ENCODE data around the gene SVOP. TPM values are rescaled to one million over a fixed set of nuclear protein-coding genes. Genes with fewer than 3 reads are reported as not detected.

The SVOP gene
- total RNA-seq, 4 donors from 2014 or later, result not detected

- H3K36me3 ChIP-seq, result no peaks in the 10 kb centered on the region
- DNase-seq (ENCODE audit: low spot score in 2 of 2), result peak in 1 of 2 donors; percentile 21
- H3K27ac ChIP-seq, result peak overlapping the region; percentile 73 to 95 (median 90)
- H3K9me3 ChIP-seq, result peaks cover 0 to 5% (median 0%) of the 10 kb centered on the region in 4 donors
- H3K4me1 ChIP-seq, result peaks cover 0 to 48% (median 30%) of the 10 kb centered on the region in 4 donors
- WGBS, 2 donors, result 1 to 4% methylated on average over 18 of the region's 18 CpGs
- TF ChIP-seq POLR2A (IDR thresholded peaks at IDR 0.05) (no peak), CTCF (IDR thresholded peaks at IDR 0.05) (no peak), EP300 (IDR thresholded peaks at IDR 0.05) (no peak)
- H3K27me3 ChIP-seq, result no peaks in the 10 kb centered on the region
- H3K4me3 ChIP-seq, result peak overlapping the region; percentile 54 to 83 (median 74)
These were observed 162.4 kb downstream of the SVOP start for GRCh38 chr12:108858311-108859074.

Small RNAs within 50 kb of the gene (small RNA-seq; reads per million reads assigned to genes)
- gene AC190387.1, result not detected
- gene RNA5SP372, result not detected
- not detected for gene RNU6-361P

Other genes with a start within 250 kb of the SVOP start
- gene SSH1, start 163.5 kb downstream of the SVOP start, total RNA-seq, result 10 to 100 TPM; 23.6 to 66.9 (median 28.0) TPM
- gene DAO, start 141.0 kb downstream of the SVOP start, total RNA-seq, result not detected
- gene USP30, start 31.5 kb upstream of the SVOP start, total RNA-seq, result 10 to 100 TPM; 12.0 to 38.8 (median 20.8) TPM
- 10 to 100 TPM in 3 of 4 donors, 1 to 10 TPM in 1; 9.2 to 41.4 (median 17.5) TPM for gene ALKBH2, start 72.4 kb upstream of the SVOP start, total RNA-seq
- 10 to 100 TPM; 17.4 to 26.9 (median 21.3) TPM for gene UNG, start 76.5 kb upstream of the SVOP start, total RNA-seq
- gene ACACB, start 95.5 kb upstream of the SVOP start, total RNA-seq, result 100 to 1,000 TPM; 402 to 560 (median 525) TPM

Measured in tibial nerve (tissue), 4 donors.